Gastroesophageal sphincter (tissue), 4 donors: ENCODE results near the gene COG3. TPM values are rescaled to one million over a fixed set of nuclear protein-coding genes. Genes with fewer than 3 reads are reported as not detected.

ENCODE experiments used
- ATAC-seq: fragments of 150-250 bp; one replicate; pipeline ENCODE4 v1.9.1; 2016; ENCODE audit warnings: mild to moderate bottlenecking, moderate library complexity
- H3K27ac ChIP-seq, 4 donors: fragments of 200-600 bp; sonication (generic) in 3 of 4; 1 replicate in 3 of 4; 2 replicates in 1 of 4; pipeline ENCODE4 v1.5.1; 2016 to 2019
- H3K27me3 ChIP-seq: fragments of 200-600 bp; sonication (generic); one replicate; pipeline ENCODE4 v1.5.1; 2019
- H3K36me3 ChIP-seq, 2 donors: fragments of 200-600 bp; sonication (generic); one replicate each; pipeline ENCODE4 v1.5.1; 2019; ENCODE audit warnings: control low read depth in 1 of 2
- H3K4me1 ChIP-seq, 3 donors: fragments of 200-600 bp; sonication (generic); 1 replicate in 2 of 3; 2 replicates in 1 of 3; pipeline ENCODE4 v1.5.1; 2016 to 2019; ENCODE audit warnings: control low read depth in 2 of 3
- H3K4me3 ChIP-seq, 2 donors: fragments of 200-600 bp; sonication (generic); one replicate each; pipeline ENCODE4 v1.5.1; 2019; ENCODE audit warnings: mild to moderate bottlenecking in 1 of 2, moderate library complexity in 1 of 2
- H3K9me3 ChIP-seq, 3 donors: fragments of 200-600 bp; sonication (generic); one replicate each; pipeline ENCODE4 v1.5.1; 2017 to 2019; ENCODE audit warnings: control low read depth in 2 of 3
- EP300 ChIP-seq: sonication (generic); formaldehyde crosslinking; IDR thresholded peaks from one replicate; pipeline ENCODE4 v1.6.1; 2017; ENCODE audit warnings: antibody characterized with exemption, mild to moderate bottlenecking
- POLR2A ChIP-seq, 2 donors: fragments of 450-650 bp; IDR thresholded peaks; one replicate each; pipeline ENCODE4 v1.6.1; 2017; ENCODE audit warnings: antibody characterized with exemption in 2 of 2, mild to moderate bottlenecking in 2 of 2, moderate library complexity in 1 of 2
- POLR2AphosphoS5 ChIP-seq: sonication (generic); formaldehyde crosslinking; IDR thresholded peaks from one replicate; pipeline ENCODE4 v1.6.1; 2017; ENCODE audit warnings: antibody characterized with exemption
- WGBS, 2 donors: methylation state at CpG; one replicate each; pipeline ENCODE4 v1.1.5; 2018; ENCODE audit warnings: low coverage in 1 of 2; 5-methylcytosine and 5-hydroxymethylcytosine counted together
- total RNA-seq, 4 donors: library from RNA; depleted of rRNA; stranded (reverse); fragments of >200 nt; gene quantifications; one replicate each; pipeline ENCODE4 v1.1.0, GENCODE V29; 2016
- TF ChIP-seq, protein P1 (sequence below), 4 experiments: fragments of 200-600 bp in 2 of 4; fragments of 450-650 bp in 2 of 4; sonication (generic) in 1 of 4; IDR thresholded peaks; one replicate each; pipeline ENCODE4 v1.5.1; 2017 to 2019; ENCODE audit warnings: antibody characterized with exemption in 4 of 4, mild to moderate bottlenecking in 2 of 4, moderate library complexity in 2 of 4

COG3 gene
- total RNA-seq, 4 donors from 2014 or later: 19.4 to 30.0 (median 21.3) TPM

GRCh38 chr13:45501175-45501526 is 36.4 kb downstream of the COG3 start:
- ATAC-seq: no peak
- TF ChIP-seq EP300 (no peak), POLR2AphosphoS5 (no peak), POLR2A (IDR thresholded peaks at IDR 0.05) (no peak)
- TF ChIP-seq, protein P1, sequence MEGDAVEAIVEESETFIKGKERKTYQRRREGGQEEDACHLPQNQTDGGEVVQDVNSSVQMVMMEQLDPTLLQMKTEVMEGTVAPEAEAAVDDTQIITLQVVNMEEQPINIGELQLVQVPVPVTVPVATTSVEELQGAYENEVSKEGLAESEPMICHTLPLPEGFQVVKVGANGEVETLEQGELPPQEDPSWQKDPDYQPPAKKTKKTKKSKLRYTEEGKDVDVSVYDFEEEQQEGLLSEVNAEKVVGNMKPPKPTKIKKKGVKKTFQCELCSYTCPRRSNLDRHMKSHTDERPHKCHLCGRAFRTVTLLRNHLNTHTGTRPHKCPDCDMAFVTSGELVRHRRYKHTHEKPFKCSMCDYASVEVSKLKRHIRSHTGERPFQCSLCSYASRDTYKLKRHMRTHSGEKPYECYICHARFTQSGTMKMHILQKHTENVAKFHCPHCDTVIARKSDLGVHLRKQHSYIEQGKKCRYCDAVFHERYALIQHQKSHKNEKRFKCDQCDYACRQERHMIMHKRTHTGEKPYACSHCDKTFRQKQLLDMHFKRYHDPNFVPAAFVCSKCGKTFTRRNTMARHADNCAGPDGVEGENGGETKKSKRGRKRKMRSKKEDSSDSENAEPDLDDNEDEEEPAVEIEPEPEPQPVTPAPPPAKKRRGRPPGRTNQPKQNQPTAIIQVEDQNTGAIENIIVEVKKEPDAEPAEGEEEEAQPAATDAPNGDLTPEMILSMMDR (IDR thresholded peaks at IDR 0.05): no peak
- no peak overlapping the region for H3K27ac ChIP-seq
- H3K4me1 ChIP-seq: no peaks in the 10 kb centered on the region
- H3K36me3 ChIP-seq: peaks cover 0 to 79% of the 10 kb centered on the region in 2 donors
- 79 to 89% methylated on average over 1 of the region's 1 CpG for WGBS, 2 donors
- no peaks in the 10 kb centered on the region for H3K9me3 ChIP-seq
- no peak overlapping the region for H3K4me3 ChIP-seq
- H3K27me3 ChIP-seq: no peaks in the 10 kb centered on the region

GRCh38 chr13:45503658-45504057 is 38.9 kb downstream of the COG3 start:
- no peaks in the 10 kb centered on the region for H3K4me1 ChIP-seq
- H3K27me3 ChIP-seq: no peaks in the 10 kb centered on the region
- ATAC-seq: no peak
- no peaks in the 10 kb centered on the region for H3K9me3 ChIP-seq
- H3K4me3 ChIP-seq: no peak overlapping the region
- peaks cover 0 to 76% of the 10 kb centered on the region in 2 donors for H3K36me3 ChIP-seq
- TF ChIP-seq, protein P1 (IDR thresholded peaks at IDR 0.05): no peak
- TF ChIP-seq POLR2AphosphoS5 (no peak), POLR2A (IDR thresholded peaks at IDR 0.05) (no peak), EP300 (no peak)
- H3K27ac ChIP-seq: no peak overlapping the region

DNA sequence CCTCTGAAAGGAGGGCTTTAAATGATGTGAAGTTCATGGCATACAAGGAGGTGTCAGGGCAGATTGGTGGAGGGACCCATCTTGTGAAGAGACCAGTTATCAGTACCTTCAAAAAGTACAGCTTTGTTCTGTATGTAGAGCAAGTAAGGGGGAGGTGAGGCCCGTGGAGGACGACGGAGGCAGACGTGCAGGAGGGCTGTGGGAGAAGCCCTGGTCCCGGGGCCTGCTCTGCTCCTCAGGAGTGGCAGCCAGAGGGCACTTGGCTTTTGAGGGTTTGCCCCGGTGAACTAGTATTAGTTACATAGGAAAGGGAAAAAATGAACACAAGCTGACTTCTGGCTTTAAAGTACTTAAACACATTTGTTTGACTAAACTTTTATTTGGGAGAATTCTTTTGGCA is 42.1 kb downstream of the COG3 start:
- TF ChIP-seq POLR2AphosphoS5 (no peak), POLR2A (IDR thresholded peaks at IDR 0.05) (no peak), EP300 (no peak)
- TF ChIP-seq, protein P1 (IDR thresholded peaks at IDR 0.05): no peak
- Histone ChIP-seq H3K27ac (no peak overlapping the region), H3K4me3 (no peak overlapping the region), H3K9me3 (no peaks in the 10 kb centered on the region), H3K36me3 (peaks cover 0 to 93% of the 10 kb centered on the region in 2 donors), H3K27me3 (no peaks in the 10 kb centered on the region), H3K4me1 (no peaks in the 10 kb centered on the region)
- WGBS, 2 donors: 72% methylated on average over 4 to 6 of the region's 6 CpGs
- ATAC-seq: no peak

GRCh38 chr13:45508776-45509175 is 44.0 kb downstream of the COG3 start:
- Histone ChIP-seq H3K4me1 (no peaks in the 10 kb centered on the region), H3K4me3 (no peak overlapping the region), H3K27me3 (no peaks in the 10 kb centered on the region), H3K36me3 (peaks cover 0 to 90% of the 10 kb centered on the region in 2 donors), H3K9me3 (no peaks in the 10 kb centered on the region), H3K27ac (no peak overlapping the region)
- ATAC-seq: no peak
- TF ChIP-seq EP300: no peak
- TF ChIP-seq POLR2AphosphoS5: no peak
- no peak for TF ChIP-seq POLR2A (IDR thresholded peaks at IDR 0.05)
- TF ChIP-seq, protein P1 (IDR thresholded peaks at IDR 0.05): no peak
- WGBS, 2 donors: 77 to 80% methylated on average over 1 to 3 of the region's 7 CpGs

- 86 to 88% methylated on average over 1 to 3 of the region's 3 CpGs for WGBS, 2 donors
- H3K4me1 ChIP-seq: no peaks in the 10 kb centered on the region
Observed at GRCh38 chr13:45510672-45511071, 45.9 kb downstream of the COG3 start.

More at GRCh38 chr13:45510672-45511071, 45.9 kb downstream of the COG3 start:
- H3K27me3 ChIP-seq: no peaks in the 10 kb centered on the region
- ATAC-seq: no peak
- H3K27ac ChIP-seq: no peak overlapping the region
- H3K9me3 ChIP-seq: no peaks in the 10 kb centered on the region
- TF ChIP-seq POLR2AphosphoS5 (no peak), POLR2A (IDR thresholded peaks at IDR 0.05) (no peak), EP300 (no peak)
- TF ChIP-seq, protein P1 (IDR thresholded peaks at IDR 0.05): no peak
- no peak overlapping the region for H3K4me3 ChIP-seq
- peaks cover 0 to 90% of the 10 kb centered on the region in 2 donors for H3K36me3 ChIP-seq
